Epithelial cell of proximal tubule (primary cell): ENCODE data around the gene CTLA4. TPM values are rescaled to one million over a fixed set of nuclear protein-coding genes. Genes with fewer than 3 reads are reported as not detected.

Experiments
- DNase-seq: peaks from one replicate; pipeline ENCODE4 v3.0.0-alpha.2; 2011; ENCODE audit warnings: low read depth
- H3K4me3 ChIP-seq: 2 replicates; pipeline ENCODE4 v1.5.1; 2011; ENCODE audit warnings: low read depth, mild to moderate bottlenecking, low read length
- total RNA-seq: library from RNA; depleted of rRNA; stranded (reverse); fragments of >200 nt; gene quantifications from 2 replicates; pipeline ENCODE4 v1.2.3, GENCODE V29; 2015
- TF ChIP-seq, protein P1 (sequence below): conservative IDR thresholded peaks from 2 replicates; pipeline ENCODE4 v1.5.1; 2012; ENCODE audit warnings: low read depth, mild to moderate bottlenecking, low read length

Gene CTLA4
- total RNA-seq, 1 donor from 2014 or later = not detected

DNA sequence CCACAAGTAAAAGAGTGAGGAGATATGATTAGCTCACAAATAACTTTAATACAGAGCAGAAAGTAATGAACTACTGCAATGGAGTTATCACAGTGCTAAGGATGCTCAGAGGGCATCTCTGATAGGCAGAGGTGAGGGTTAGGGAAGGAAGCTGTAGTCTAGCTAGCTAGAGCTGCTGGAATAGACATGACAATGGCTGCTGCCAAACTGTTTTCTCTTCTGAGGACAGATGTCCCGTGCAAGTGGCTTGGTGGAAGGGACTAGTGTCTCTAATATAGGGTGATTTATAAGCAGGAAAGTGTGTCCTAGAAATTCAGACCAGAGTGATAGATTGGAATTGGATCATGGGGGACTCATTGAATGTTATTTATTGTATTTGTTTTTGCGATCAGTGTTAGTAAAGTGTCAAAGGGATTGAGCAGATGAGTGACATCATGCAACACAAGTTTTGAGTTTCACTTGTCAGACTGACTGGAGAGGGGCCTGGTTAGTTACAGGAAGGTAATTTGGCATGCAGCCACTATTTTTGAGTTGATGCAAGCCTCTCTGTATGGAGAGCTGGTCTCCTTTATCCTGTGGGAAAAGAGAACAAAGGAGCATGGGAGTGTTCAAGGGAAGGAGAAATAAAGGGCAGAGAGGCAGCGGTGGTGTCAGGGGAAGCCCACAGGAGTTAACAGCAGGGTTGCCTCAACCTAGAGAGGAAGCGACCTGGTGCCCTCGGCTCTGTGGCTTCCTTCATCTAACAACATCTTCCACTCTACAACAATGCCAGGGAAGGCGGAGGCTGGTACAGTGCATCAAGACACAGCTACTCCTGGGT lies 1.9 kb downstream of the CTLA4 start:
- DNase-seq = no peak
- no peak overlapping the region for H3K4me3 ChIP-seq

GRCh38 chr2:203870481-203870880 lies 2.9 kb downstream of the CTLA4 start:
- TF ChIP-seq, protein P1, sequence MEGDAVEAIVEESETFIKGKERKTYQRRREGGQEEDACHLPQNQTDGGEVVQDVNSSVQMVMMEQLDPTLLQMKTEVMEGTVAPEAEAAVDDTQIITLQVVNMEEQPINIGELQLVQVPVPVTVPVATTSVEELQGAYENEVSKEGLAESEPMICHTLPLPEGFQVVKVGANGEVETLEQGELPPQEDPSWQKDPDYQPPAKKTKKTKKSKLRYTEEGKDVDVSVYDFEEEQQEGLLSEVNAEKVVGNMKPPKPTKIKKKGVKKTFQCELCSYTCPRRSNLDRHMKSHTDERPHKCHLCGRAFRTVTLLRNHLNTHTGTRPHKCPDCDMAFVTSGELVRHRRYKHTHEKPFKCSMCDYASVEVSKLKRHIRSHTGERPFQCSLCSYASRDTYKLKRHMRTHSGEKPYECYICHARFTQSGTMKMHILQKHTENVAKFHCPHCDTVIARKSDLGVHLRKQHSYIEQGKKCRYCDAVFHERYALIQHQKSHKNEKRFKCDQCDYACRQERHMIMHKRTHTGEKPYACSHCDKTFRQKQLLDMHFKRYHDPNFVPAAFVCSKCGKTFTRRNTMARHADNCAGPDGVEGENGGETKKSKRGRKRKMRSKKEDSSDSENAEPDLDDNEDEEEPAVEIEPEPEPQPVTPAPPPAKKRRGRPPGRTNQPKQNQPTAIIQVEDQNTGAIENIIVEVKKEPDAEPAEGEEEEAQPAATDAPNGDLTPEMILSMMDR = no peak
- no peak overlapping the region for H3K4me3 ChIP-seq
- no peak for DNase-seq

More for the DNA sequence above, 1.9 kb downstream of the CTLA4 start:
- TF ChIP-seq, protein P1 = no peak

DNA sequence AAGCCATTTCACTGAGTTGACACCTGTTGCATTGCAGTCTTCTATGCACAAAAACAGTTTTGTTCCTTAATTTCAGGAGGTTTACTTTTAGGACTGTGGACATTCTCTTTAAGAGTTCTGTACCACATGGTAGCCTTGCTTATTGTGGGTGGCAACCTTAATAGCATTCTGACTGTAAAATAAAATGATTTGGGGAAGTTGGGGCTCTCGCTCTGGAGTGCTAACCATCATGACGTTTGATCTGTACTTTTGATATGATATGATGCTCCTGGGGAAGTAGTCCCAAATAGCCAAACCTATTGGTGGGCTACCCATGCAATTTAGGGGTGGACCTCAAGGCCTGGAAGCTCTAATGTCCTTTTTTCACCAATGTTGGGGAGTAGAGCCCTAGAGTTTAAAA lies 3.4 kb downstream of the CTLA4 start:
- TF ChIP-seq, protein P1 = no peak
- no peak for DNase-seq
- no peak overlapping the region for H3K4me3 ChIP-seq

DNA sequence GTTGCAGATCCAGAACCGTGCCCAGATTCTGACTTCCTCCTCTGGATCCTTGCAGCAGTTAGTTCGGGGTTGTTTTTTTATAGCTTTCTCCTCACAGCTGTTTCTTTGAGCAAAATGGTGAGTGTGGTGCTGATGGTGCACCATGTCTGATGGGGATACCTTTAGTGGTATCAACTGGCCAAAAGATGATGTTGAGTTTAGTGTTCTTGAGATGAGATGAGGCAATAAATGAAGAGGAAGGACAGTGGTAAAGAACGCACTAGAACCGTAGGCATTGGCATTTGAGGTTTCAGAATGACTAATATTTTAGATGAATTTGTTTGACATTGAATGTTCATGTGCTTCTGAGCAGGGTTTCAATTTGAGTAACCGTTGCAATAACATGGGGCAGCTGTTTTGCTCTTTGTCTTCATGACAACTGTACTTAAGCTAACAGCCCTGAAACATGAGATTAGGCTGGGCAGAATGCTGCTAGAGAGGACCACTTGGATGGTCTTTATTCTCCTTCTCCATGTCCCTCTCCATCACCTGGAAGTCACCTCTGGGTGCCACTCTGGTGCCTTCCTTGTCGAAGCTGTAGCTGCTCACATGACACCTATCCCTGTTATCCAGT lies 3.9 kb downstream of the CTLA4 start:
- DNase-seq = no peak
- TF ChIP-seq, protein P1 = no peak
- no peak overlapping the region for H3K4me3 ChIP-seq

DNA sequence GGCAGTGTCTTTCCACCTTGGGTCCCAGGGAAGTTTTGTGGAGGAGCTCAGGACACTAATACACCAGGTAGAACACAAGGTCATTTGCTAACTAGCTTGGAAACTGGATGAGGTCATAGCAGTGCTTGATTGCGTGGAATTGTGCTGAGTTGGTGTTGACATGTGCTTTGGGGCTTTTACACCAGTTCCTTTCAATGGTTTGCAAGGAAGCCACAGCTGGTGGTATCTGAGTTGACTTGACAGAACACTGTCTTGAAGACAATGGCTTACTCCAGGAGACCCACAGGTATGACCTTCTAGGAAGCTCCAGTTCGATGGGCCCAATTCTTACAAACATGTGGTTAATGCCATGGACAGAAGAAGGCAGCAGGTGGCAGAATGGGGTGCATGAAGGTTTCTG lies 5.9 kb downstream of the CTLA4 start:
- DNase-seq = no peak
- H3K4me3 ChIP-seq = no peak overlapping the region
- TF ChIP-seq, protein P1 = no peak

DNA sequence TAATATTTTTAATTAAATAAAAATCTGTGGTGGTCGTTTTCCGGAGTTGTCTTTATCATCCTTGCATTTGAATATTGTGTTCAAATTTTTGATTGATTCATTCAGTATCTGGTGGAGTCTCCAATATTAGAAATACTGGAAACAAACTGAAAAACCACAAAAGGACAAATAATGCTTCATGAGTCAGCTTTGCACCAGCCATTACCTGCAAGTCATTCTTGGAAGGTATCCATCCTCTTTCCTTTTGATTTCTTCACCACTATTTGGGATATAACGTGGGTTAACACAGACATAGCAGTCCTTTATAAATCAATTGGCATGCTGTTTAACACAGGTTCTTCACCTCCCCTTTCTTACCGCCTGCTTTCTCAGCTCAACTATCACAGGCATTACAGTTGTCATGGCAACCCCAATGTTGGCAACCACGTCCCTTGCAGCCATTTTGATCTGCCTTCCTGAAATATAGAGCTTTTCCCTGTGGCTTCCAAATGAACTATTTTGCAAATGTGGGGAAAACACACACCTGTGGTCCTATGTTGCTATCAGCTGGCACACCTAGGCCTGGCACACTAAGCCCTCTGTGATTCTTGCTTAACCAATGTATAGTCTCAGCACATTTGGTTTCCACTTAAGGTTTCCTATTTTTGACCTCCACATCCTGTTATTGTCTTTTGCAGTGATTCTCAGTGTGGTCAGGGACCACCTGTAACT lies 6.5 kb downstream of the CTLA4 start:
- TF ChIP-seq, protein P1 = no peak
- H3K4me3 ChIP-seq = no peak overlapping the region
- DNase-seq = no peak
